GM21619 (cell line): ENCODE results near the gene TM9SF4.
"Not testable (repeated sequence)": the region's sequence is repeated elsewhere in the genome, so short reads cannot be mapped to it uniquely, and the experiment has no call there.

Experiments used
- ATAC-seq: cut with Tn5 transposase; IDR thresholded peaks from one replicate; pipeline ENCODE4 v1.9.1; 2021; ENCODE audit not compliant: unreplicated experiment

Gene TM9SF4

GRCh38 chr20:32089637-32090362 lies 19.7 kb upstream of the TM9SF4 start:
- ATAC-seq = no peak

GRCh38 chr20:32091888-32092346 lies 17.6 kb upstream of the TM9SF4 start:
- ATAC-seq = no peak

- ATAC-seq = no peak
Measured at GRCh38 chr20:32098786-32099185, 10.7 kb upstream of the TM9SF4 start.

GRCh38 chr20:32108814-32109391 lies 611 bp upstream of the TM9SF4 start:
- no peak for ATAC-seq

GRCh38 chr20:32110173-32110704 lies 725 bp downstream of the TM9SF4 start:
- ATAC-seq = no peak

- ATAC-seq = no peak
Measured at GRCh38 chr20:32110727-32111126, 1.2 kb downstream of the TM9SF4 start.

- no peak for ATAC-seq
Measured at GRCh38 chr20:32111156-32111686, 1.7 kb downstream of the TM9SF4 start.

GRCh38 chr20:32111753-32112152 lies 2.2 kb downstream of the TM9SF4 start:
- ATAC-seq = no peak

- ATAC-seq = no peak
Measured at GRCh38 chr20:32112841-32113240, 3.3 kb downstream of the TM9SF4 start.

GRCh38 chr20:32113591-32114260 lies 4.2 kb downstream of the TM9SF4 start:
- ATAC-seq = no peak

GRCh38 chr20:32114305-32114960 lies 4.9 kb downstream of the TM9SF4 start:
- ATAC-seq = no peak

- ATAC-seq = no peak
Measured at GRCh38 chr20:32115211-32115767, 5.8 kb downstream of the TM9SF4 start.

- ATAC-seq = no peak
Measured at GRCh38 chr20:32116079-32116521, 6.6 kb downstream of the TM9SF4 start.

- ATAC-seq = not testable (repeated sequence)
Measured at GRCh38 chr20:32116796-32117195, 7.3 kb downstream of the TM9SF4 start.

- not testable (repeated sequence) for ATAC-seq
Measured at GRCh38 chr20:32118427-32118826, 8.9 kb downstream of the TM9SF4 start.

GRCh38 chr20:32119734-32120133 lies 10.2 kb downstream of the TM9SF4 start:
- no peak for ATAC-seq

- not testable (repeated sequence) for ATAC-seq
Measured at GRCh38 chr20:32121908-32122307, 12.4 kb downstream of the TM9SF4 start.

GRCh38 chr20:32123088-32123487 lies 13.6 kb downstream of the TM9SF4 start:
- no peak for ATAC-seq

- no peak for ATAC-seq
Measured at GRCh38 chr20:32124916-32125454, 15.5 kb downstream of the TM9SF4 start.

GRCh38 chr20:32125506-32125905 lies 16.0 kb downstream of the TM9SF4 start:
- ATAC-seq = no peak
